Activated CD8-positive, alpha-beta memory T cell treated with anti-CD3 and anti-CD28 coated beads, Interleukin-2, amount 50 U/mL, for 4 hours (primary cell): ENCODE measurements around the gene KCND2.
"Not testable (repeated sequence)": the region's sequence is repeated elsewhere in the genome, so short reads cannot be mapped to it uniquely, and the experiment has no call there.

ENCODE experiments used
- DNase-seq: peaks from one replicate; pipeline ENCODE4 v3.0.0-alpha.2; 2020

Gene KCND2

DNA sequence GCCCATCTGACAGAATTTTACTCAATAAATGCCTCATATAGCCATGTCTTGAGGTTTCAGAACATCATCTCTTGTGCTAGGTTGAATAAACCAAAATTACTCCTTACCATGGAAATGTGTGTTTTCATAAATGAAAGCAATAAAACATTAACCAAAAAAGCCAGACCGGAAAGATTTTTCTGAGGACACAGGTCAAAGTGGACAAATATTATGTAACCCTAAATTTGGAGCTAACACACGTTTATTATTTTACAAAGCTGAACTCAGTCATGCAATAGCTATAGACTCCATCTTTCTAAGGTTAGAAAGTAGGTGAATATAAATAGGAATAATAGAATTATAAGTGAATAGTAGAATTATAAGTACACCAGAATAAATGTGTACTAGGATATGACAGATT, 315.9 kb downstream of the KCND2 start:
- DNase-seq: no peak

DNA sequence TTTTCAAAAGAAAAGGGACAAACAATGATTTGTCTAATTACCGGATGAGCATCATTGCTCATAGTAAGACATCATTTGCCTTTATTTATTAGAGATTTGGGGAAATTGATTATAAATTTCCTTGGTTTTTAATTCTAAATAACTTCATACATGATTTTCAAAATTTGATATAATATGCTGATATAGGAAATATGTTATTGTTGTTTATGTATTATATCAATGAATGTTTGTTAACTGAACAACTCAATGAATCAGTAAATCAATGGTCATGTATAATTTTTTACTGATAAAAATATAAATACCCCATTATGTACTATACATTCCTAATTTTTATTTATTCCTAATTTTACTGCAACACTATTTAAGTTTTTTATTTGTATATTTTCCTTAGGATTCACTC, 327.6 kb downstream of the KCND2 start:
- no peak for DNase-seq

DNA sequence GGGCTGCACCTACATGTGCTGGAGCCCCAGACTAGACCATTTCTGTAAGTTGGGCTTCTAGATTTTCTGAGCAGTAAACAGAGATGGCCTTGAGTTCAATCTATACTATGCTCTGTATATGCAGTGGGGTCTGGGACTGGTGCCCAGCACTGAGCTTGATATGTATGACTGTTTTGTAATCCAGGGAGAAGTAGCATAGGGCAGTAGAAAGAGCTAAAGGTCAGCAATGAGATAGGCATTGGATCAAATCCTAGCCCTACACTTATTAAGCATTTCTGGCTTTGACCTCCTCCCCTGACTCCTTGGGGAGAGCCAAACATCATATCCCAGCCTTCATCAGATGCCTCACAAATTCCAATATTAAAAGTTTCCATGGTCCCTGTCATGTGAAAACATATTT, 330.4 kb downstream of the KCND2 start:
- no peak for DNase-seq

DNA sequence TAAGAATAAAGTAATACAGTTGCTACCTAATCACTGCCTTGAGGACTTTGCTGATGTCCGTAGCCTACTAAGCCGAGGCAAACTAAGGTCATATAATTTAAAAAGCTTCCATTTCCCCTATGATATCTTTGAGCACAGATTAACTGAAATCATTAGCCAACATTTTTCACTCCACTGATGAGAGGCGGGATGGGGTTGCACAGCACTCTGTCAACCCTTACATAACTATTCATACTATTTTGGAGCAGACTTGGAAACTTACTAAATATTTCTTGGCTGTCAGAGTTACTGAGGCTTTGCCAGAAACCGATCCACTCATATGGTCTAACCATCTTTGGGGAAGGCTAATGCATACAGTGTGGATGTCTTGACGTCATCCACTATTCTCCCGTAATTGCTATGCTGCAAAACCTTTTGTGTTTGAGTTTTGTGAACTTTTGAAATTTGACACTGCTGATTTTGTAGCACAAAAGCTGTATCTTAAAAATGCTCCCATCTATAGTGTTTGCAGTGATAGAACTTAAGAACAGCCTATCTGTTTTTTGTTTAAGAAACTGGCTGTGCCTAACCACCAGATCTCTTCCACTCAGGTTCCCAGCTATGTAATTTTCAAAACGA, 336.3 kb downstream of the KCND2 start:
- DNase-seq: no peak

DNA sequence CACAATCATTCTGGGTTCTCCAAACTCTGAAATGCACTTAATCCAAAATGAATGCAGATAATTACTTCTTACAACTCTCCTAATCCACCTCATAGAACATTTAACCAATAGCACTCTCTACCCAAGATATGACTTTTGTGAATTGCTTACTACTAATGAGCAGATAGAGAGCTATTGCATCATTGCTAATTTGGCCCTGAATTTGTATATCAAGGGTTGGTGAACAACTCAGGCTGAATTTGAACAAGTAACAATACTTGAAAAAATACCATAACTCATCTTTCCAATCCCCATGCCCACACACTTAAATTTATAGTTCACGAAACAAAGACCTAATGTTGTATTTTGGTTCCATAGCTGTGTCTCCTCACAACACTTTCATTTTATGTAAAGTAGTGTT, 339.0 kb downstream of the KCND2 start:
- no peak for DNase-seq

DNA sequence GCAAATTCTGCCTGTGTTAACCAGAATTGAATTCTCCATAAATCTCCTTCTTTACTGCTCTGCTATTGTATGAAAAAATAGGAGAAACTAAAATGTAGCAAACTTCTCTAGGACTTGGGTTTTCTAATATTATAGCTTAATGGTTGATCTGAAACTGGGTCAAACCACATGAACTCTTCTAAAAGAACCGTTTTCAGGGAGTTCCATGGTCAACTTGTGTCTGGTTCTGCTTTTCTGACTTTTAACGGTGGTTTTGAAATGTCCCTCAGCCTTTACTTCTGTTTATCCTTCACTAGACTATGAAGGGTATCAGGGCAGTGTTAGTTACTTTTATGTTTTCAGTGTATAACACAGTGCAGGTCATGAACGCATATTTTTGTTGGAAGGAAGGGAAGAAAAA, 342.7 kb downstream of the KCND2 start:
- no peak for DNase-seq

DNA sequence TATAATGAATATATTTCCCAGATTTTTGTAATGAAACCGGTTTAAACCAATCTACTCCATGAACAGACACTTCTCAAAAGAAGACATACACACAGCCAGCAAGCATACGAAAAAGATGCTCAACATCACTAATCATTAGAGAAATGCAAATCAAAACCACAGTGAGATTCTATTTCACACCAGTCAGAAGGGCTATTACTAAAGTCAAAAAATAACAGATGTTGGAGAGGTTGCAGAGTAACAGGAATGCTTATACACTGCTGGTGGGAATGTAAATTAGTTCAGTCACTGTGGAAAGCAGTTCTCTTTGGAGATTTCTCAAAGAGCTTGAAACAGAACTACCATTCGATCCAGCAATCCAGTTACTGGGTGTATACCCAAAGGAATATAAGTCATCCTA, 344.3 kb downstream of the KCND2 start:
- DNase-seq: no peak

DNA sequence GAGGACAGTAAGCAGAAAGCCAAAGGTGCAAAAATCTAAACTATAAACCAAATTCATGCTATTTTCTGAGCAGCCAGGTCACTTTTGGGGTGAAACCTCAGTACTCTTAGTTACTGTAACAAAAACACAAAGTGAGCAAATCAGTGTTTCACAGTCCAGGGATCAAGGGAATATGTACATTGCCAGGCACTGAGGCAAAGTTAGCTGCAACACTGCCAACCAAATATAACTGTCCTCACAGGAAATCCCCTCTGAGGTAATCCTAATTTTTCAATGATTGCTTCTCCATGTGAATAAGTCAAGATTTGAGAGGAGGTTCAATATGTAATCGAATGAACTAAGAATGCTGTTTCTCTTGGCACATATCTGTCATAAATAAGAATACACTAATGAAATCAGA, 355.3 kb downstream of the KCND2 start:
- DNase-seq: no peak

DNA sequence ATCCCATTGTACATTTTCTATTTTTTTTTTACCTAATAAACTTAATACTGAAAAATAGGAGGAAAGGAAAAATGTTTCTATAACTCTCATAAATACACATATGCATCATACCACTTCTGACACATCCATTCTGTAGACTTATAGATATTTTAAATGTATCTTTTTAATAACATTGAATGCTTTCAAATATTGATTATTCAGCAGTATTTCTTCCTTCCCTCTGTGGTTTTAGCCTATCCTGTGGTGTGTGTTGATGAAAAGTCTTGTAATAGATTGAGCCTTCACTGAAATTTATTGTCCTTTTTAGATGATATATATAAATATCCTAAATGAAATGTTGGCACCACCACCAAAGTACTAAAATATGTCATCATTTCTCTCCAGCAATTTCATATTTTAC, 366.9 kb downstream of the KCND2 start:
- no peak for DNase-seq

DNA sequence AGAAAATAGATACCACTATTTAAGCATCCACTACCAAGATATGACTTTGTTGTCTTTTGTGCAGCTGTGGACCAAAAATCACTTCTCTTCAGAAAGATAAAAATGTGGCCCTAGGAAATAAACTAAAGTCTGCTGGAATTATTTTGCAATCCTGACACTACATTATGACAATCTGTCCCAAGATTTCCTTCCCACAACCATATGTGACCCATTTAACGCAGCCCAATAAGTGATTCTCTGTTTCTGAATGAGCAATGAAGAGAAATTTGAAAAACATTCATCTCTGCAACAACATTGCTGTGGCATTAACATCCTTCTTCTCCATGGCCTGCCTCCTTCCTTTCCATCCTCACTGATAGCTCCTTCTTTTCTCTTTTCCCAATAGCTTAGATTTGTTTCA, 373.0 kb downstream of the KCND2 start:
- no peak for DNase-seq

DNA sequence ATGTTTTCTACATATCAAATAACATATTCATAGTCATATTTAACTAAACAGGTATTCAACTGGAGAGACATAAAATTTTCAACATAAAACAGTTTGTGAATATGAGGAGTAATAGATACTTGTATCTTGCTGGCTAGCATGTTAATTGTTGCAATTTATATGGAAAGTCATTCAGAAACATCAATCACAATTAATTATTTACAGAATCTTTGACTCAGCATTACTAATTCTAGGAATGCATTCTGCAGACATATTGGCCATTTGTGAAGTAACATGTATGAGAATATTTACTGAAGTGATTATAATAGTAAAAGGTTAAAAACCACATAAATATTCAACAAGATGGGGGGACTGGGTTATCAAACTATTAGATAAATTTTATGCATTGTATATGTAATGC, 381.3 kb downstream of the KCND2 start:
- DNase-seq: no peak

DNA sequence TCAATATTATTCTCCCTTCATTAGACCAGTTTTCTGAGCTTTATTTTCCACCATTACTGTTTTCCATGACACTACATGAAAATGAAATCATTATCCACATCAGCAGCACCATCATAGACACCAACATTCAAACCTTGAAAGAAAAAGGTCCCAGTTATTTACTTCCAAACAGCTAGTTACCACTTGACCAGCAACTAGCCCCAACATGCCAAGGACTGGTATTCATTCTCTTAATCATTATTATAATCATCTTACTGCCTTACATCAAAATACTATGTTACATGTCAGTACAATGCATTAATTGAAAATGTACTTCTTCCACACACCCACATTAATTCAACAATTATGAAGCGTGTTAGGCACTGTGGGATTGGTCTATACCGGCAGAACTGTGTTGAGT, 385.5 kb downstream of the KCND2 start:
- no peak for DNase-seq

DNA sequence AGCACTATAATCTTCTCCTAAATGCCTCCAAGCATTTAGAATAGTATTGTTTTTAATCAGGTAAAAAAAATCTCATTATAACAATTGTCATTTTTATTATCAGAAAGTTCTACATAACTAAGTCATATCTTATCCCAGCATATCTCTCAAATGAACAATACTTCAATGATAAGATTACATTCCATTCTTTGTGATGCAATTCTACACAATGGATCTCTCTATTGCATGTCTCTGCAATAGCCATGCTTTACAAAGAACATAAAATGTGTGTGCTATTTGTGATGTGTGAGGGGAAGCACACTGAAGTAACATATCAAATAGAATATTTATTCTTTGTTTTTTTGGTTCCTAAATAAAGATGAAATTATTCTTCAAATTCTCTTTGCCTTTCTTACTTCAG, 389.3 kb downstream of the KCND2 start:
- DNase-seq: no peak

DNA sequence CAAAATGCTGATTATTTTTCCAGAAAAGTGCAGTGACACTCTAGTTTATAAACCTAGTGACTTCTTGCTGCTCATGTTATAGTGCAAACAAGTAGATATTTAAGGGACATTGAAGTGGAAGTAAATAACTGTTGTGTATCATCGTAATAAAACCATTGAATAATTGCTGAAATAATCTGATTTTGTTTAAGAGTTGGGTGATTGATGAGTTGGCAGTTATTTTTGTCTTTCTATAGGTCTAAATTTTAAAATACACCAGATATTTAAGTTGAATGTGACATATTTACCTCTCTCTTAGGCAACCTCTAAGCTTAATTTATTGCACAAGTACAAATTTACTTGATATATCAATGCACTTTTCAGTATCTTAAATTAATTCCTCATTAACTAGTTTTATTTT, 392.1 kb downstream of the KCND2 start:
- DNase-seq: no peak

DNA sequence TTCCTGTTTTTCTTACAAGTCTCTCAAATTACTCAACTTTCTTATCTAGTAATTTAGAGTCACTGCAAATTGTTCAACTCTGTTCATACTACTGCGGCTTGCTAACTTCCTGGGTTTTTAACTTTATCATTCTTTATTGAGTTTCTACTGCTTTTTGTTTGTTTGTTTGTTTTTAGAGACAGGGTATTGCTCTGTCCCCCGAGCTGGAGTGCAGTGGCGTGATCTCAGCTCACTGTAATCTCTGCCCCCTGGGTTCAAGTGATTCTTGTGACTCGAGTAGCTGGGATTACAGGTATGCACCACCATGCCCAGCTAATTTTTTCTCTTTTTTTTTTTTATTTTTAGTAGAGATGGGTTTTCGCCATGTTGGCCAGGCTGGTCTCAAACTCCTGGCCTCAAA, 402.1 kb downstream of the KCND2 start:
- no peak for DNase-seq

DNA sequence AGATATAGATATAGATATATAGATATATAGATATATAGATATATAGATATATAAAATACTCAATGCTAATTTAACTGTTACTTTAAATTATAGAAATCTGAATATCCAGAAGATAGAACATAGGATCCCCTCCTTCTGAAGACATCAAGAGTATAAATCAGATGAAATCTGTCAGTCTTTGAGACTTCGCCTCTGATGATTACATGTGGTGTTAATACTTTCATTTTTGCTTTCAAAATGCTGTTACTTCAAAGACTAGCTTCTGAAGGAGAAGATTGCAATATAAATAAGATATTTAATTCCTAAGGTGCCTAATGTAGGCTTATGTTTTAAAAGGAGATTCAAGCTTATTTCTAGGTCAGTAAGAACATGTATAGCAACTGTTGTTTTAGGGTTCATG, 404.6 kb downstream of the KCND2 start:
- DNase-seq: no peak

DNA sequence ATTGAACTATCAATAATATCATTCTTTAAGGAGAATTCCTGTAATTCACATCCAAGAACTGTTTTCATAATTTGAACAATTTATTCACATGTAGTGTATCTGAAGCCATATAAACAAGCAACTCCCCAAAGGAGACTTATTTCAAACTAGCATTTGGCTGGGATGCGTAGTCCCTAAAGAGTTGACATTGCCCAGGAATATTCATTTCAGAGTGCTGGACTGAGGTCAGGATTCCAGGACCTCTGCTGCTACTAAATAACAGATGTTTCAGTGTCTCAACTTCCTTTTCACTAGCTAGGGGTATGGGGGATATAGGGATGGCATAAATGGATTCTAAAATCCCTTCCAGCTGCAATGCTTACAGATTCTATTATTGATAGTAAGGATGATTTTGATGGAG, 408.0 kb downstream of the KCND2 start:
- no peak for DNase-seq

DNA sequence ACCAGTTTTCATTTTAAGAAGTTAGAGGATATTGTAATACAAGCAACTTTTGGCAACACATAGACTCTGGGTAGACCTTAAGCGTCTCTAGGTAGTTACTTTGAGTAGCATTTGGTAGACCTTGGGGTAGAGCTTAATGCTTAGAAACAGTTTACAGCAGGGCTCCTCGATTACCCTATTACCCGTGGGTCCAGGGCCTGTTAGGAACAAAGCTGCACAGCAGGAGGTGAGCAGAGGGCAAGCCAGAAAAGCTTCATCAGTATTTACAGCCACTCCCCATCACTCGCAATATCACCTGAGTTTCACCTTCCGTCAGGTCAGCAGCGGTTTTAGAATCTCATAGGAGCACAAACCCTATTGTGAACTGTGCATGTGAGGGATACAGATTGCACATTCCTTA, 411.5 kb downstream of the KCND2 start:
- no peak for DNase-seq

DNA sequence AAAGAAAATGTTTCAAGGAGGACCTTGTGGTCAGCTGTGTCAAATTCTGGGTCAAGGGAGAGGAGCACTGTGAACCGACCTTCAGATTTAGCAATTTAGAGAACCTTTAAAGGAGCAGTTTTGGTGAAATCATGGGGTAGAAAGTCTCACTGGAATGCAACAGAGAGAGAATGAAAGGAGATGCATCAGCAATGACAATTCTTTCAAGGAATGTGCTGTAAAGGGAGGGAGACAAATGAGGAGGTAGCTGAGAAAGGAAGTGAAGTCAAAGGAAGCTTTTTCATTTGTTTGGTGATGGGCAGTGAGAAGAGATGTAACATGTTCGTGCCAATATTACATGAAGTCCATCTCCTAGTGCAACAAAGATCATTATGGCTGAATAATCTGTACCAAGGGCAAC, 418.9 kb downstream of the KCND2 start:
- DNase-seq: no peak

DNA sequence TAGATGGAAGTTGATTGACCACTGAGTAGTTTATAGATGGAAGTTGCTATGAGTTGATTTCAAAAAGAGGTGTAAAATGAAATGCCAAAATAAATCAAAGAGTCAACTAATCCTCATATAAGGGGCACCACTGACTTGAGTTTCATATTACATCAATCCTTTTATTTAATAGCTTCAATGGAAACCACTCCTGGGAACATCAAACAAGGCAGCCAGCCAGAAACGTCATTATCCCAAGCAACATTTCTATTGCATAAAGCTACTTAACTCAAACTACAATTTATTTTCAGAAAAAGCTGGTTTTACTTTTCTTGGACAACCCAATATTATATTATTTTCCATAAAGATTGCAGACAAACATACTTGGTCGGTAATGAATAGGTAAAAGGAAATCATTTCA, 422.9 kb downstream of the KCND2 start:
- no peak for DNase-seq

DNA sequence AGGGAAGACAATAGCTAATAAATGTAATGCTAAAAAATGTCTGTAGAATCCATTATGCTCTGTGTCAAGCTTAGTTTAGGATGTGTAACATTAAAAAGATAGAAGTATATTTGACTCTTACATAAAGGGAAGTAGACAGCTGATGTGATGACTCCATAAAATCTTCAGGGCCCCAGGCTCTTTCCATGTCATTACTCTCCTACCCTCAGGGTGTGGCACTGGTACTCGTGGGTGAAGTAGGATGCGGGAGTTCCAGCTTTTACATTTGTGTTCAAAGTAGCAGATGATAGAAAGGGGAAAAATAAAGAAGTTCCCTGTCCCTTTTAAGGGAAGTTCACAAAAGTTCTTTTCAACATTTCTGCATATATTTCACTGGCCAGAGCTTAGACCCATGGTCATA, 427.8 kb downstream of the KCND2 start:
- no peak for DNase-seq

DNA sequence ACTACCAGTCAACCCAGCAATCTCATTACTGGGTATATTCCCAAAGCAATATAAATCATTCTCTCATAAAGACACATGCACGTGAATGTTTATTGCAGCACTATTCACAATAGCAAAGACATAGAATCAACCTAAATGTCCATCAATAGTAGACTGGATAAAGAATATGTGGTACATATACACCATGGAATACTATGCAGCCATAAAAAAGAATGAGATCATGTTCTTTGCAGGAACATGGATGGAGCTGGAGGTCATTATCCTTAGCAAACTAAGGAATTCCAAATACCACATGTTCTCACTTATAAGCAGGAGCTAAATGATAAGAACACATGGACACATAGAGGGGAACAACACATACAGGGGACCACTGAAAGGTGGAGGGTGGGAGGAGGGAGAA, 429.4 kb downstream of the KCND2 start:
- DNase-seq: not testable (repeated sequence)

DNA sequence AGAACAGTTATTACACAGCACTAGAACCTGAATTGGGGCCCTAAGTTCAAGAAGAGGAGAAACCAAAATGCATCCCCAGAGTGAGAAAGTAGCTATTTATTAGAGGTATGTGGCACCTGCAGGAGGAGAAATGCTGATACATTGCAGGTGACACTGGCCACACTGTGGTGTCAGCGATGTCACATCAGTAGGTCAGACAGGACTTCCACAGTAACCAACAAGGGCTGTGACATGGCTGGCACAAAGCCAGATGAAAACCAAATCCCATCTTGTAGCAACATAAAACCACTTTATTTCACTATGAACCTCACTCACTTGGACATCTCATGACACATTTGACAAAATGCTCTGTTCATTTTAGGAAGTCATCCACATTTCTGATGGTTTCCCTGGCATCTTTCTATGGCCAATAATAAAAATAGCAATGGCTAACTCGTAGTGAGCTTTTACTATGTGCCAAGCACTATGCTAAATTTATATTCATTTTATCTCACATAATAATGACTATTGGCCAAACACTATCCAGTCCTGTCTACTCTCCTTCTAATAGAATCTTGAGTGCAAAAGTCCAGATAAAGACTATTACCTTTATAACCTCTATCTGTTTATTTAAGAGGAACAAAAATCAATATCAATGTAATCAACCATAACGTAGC, 430.7 kb downstream of the KCND2 start:
- no peak for DNase-seq

DNA sequence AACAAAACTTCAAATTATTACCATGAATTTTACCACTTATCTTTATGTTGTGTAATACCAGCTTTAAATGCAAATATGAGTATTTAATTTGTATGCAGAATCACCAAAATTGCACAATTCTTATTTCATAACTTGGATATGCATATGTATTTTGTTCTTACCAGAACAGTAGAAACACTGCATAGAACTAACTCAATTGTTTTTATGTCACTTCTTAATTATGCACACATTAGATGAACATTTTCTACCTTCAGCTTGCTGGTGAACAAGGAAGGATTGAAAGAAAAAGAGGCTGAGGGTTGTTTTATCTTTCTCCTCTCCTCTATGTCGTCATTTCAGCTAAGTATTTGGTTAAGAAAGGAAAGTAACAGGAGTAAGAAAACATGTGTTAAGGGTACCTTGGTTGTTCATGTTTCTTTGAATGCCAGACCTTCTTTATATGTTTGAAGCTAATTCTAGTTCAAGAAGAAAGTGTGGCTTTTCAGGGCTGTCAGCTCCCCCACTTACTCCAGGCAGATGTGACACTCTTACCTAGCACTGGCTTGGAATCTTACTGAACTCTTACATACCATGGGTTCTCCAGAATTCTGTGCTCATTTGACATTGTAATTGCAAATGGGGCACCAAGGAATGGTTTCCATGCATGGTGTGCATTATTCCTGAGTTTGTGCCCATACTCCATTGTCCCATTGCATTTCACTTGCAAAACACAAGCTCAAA, 436.4 kb downstream of the KCND2 start:
- DNase-seq: no peak

DNA sequence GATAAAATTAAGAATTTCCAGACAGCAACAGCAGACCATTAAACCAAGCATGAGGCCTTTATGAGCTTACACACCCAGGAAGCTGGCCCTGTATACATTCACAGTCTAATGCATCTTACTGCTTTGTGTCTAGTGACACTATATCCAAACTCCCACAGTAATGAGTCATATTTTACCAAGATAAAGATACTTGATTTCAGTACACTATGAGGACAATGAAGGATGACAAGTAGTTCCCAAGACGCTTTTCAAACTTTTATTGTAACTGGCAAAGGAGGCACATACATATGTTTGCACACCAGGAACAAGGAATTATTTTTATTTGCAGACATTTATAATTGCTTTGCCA, 437.0 kb downstream of the KCND2 start:
- DNase-seq: no peak
